IPS-18c (cell line): ENCODE results near the gene ZNF133.
"Not testable (repeated sequence)": the region's sequence is repeated elsewhere in the genome, so short reads cannot be mapped to it uniquely, and the experiment has no call there.

ENCODE experiments used
- H3K4me3 ChIP-seq: 2 replicates; pipeline ENCODE4 v1.7.0; 2013; ENCODE audit warnings: low read depth, mild to moderate bottlenecking, low read length, moderate library complexity; ENCODE audit not compliant: insufficient read depth
- H3K9me3 ChIP-seq: one replicate; pipeline ENCODE4 v1.6.1; 2013; ENCODE audit warnings: mild to moderate bottlenecking, low read length, moderate library complexity; ENCODE audit not compliant: control insufficient read depth, insufficient read depth

Gene ZNF133

DNA sequence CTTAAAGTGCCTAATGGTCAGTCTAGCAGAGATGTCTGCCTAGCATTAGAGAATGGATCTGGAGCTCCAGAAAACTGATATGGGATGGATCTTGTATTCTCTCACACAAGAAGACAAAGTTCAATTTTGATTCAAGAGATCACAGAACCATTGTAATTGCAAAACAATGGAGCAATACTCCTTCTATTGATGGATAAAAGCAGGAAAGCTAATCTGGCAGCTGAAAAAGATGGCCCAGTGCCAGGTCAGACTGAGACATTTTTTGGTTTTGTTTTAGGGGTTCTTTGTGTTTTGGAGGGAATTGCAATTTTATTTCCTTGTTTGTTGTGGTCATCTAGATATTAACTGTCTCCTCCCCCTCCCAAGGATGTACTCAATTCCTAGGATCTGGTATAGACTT is 14.6 kb upstream of the ZNF133 start:
- H3K9me3 ChIP-seq = no peaks in the 10 kb centered on the region
- H3K4me3 ChIP-seq = no peak overlapping the region

DNA sequence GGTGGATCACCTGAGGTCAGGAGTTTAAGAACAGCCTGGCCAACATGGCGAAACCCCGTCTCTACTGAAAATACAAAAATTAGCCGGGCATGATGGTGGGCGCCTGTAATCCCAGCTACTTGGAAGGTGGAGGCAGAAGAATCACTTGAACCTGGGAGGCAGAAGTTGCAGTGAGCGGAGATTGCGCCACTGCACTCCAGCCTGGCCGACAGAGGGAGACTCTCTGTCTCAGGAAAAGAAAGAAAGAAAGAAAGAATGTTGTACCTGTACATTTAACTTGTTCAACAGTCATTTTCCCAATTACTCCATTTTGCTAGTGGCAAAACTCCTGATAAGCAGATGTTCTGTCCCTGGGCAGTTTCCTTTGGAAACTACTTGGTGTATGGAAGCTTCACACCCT is 12.4 kb upstream of the ZNF133 start:
- not testable (repeated sequence) for H3K9me3 ChIP-seq, H3K4me3 ChIP-seq

DNA sequence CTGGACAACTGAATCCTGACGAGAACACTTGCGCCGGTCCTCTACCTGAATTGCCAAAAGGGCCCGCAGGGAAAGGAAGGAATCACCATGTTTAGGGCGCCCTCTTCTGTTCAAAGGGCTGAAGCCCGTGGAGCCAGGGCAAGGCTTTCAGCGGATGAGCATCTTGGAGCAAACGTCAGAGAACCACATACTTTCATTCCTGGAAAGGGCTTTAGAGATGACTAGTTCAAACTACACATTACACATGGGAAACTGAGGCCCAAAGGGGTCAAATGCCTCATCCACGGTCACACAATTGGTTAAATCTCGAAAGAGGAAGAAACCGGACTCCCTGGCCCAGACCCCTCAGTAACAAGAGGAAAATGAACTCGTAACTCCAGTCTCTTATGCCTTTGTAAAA is 11.5 kb upstream of the ZNF133 start:
- no peaks in the 10 kb centered on the region for H3K9me3 ChIP-seq
- no peak overlapping the region for H3K4me3 ChIP-seq

DNA sequence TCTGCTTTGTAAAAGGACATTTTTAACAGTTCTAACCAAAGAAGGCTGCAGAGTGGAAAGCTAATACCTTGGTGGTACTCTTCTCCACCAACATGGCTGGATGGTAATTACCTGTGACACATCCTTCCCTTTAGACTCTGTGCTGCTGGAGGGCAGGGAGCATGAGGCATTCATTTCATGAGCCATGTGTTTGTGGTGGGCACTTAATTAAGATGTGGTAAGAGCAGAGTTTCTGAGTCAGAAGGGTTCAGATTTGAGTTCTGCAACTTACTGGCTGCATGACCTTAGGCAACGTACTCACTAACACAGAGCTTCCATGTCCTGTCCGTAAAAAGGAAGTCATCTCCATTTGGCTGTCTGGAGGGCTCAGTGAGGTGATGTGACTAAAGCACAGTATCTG is 9.1 kb upstream of the ZNF133 start:
- Histone ChIP-seq H3K9me3 (no peaks in the 10 kb centered on the region), H3K4me3 (no peak overlapping the region)

DNA sequence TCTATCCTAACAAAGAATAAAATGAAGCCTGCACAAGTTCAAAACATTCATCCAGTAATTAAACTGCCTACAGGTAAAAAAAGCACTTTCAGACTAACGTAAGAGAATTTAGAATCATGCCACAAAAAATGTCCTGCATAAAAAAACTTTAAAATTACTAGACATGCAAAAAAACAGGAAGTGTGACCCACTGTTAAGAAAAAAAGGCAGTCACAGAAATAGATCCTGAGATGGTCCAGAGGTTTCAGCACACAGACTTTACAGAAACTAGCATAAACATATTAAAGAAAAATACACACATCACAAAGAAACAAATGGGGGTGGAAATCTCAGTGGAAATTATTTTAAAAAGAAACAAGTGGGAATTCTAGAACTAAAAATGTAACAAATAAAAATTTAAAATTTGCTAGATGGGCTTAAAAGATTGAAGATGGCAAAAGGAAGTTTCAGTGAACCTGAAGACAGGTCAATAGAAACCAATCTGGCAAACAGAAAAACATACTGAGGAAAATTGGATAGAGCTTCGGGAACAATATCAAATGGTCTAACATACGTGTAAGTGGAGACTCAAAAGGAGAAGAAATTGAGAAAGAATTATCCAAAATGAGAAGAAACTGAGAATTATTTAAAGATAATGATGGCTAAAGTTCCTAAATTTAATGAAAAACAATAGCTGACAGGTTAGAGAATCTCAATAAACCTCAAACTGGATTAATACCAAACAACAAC is 3.4 kb upstream of the ZNF133 start:
- Histone ChIP-seq H3K4me3 (no peak overlapping the region), H3K9me3 (no peaks in the 10 kb centered on the region)

DNA sequence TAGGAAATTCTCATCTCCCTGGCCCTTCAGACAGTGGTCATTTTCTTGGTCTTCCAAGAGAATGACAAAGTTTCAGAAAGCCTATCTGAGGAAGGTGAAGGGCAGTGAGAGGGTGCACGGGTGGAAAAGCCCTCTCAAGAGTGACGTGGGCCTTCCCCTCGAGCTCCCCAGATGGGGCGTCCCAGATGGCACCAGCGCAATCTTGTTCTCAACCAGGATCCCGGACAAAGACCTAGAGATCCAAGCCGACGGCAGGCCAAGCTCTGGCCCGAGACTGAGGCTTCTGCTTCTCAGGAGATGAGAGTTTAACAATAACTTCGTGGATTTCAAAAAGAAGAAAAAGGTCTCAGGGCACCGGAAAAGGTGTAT is 797 bp upstream of the ZNF133 start:
- Histone ChIP-seq H3K9me3 (no peaks in the 10 kb centered on the region), H3K4me3 (peak overlapping the region; percentile 100)

DNA sequence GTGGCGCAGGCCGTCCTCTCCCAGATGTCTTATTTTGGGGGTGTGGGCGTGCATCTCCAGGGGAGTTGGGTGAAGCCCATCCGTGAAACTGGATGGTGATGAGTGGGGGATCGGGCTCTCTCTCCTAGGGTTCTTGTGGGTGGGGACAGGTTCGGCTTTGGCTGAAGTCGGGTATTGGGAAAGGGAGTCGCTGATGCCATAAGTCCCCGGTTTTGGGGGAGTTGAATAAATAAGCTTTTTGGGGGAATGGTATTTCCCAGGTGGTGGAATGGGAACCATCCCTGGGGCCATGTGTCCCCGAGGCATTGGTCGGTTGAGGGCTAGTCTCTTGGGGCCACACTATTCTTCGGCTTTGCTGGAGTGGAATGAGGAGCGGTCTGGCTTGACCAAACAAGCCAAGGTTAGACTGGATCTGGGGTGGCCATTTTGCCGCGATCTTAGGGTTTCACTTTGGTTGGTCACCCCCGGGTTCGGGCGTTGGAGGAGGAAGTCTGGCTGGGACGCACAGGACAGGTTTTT is 481 bp downstream of the ZNF133 start:
- Histone ChIP-seq H3K9me3 (no peaks in the 10 kb centered on the region), H3K4me3 (peak overlapping the region; percentile 100)

DNA sequence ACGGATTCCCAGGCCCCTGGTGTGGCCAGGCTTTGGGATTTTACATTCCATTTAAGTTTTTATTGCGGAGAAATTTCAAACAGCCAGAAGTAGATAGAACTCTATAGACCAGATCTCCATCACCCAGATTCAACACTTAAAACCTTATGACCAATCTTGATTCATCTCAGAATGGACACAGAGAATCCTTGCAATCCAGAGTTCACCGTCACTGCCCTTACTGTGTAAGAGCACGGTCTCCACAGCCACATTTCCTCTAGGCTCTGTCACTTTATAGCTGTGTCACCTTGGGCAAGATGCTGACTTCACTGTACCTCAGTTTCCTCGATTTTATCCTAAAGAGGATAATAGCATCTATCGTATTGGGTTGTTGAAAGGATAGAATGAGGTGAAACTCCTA is 979 bp downstream of the ZNF133 start:
- peak overlapping the region; percentile 100 for H3K4me3 ChIP-seq

DNA sequence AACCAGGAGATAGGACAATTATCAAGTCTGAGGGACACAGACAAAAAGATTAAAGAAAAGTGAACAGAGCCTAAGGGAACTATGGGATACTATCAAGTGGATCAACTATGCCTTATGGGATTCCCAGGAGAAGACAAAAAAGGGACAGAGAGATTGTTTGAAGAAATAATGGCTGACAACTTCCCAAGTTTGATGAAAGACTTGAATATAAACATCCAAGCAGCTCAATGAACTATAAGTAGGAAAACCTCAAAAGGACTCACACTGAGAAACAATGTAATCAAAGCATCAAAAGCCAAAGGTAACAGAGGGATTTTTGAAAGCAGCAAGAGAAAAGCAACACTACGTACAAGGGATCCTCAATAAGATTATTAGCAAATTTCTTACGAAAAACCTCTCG is 11.0 kb downstream of the ZNF133 start:
- Histone ChIP-seq H3K9me3 (no peaks in the 10 kb centered on the region), H3K4me3 (no peak overlapping the region)

More for the DNA sequence above, 979 bp downstream of the ZNF133 start:
- no peaks in the 10 kb centered on the region for H3K9me3 ChIP-seq

DNA sequence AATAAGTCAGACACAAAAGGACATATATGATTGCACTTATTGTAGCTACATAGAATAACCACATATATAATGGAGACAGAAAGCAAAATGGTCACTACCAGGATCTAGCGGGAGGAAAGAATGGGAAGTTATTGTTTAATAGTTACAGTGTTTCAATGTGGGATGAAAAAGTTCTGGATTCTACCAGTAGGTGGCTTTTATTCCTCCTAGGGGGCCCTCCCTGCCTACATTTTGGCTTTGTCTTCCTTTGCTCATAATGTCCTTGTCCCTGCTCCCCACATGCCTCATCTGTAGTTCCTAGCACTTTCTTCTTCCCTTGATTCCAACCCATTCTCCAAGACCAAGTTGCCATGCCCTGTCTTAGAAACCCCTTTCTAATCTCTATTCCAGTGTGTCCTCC is 16.3 kb downstream of the ZNF133 start:
- no peak overlapping the region for H3K4me3 ChIP-seq
- no peaks in the 10 kb centered on the region for H3K9me3 ChIP-seq

DNA sequence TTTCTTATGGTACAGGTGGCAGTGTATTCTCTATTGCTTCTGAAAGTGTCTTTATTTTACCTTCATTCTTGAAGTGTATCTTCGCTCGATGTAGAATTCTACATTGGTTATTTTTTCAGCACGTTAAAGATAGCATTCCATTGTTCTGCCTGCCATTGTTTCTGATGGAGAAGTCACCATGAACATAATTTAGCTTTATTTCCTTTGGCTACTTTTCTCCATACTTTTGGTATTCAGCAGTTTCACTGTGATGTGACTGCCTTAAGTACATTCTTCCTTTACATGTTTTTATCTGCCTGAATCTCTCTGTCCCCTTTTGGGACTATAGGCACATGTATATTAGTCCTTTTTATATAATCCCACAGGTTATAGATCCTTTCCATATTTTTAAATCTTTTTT is 19.0 kb downstream of the ZNF133 start:
- no peaks in the 10 kb centered on the region for H3K9me3 ChIP-seq
- no peak overlapping the region for H3K4me3 ChIP-seq

DNA sequence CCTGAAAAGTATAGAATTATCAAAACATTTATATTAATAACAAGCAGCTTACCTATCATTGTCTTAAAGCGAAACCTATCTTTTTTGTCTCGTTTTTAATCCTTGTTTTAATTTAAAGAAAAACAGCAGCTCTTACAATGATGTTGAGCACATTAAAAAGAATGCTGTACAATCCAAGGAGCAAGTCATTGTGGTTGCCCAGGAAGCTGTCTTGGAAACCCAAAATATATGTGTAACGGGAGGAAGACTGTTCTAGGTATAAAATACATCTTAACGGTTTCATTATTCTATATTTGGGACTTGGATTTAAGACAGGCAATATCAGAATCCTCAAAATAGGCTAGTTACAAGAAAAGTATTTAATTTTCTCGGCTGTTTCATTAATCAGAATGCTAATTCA is 21.7 kb downstream of the ZNF133 start:
- Histone ChIP-seq H3K9me3 (no peaks in the 10 kb centered on the region), H3K4me3 (no peak overlapping the region)

DNA sequence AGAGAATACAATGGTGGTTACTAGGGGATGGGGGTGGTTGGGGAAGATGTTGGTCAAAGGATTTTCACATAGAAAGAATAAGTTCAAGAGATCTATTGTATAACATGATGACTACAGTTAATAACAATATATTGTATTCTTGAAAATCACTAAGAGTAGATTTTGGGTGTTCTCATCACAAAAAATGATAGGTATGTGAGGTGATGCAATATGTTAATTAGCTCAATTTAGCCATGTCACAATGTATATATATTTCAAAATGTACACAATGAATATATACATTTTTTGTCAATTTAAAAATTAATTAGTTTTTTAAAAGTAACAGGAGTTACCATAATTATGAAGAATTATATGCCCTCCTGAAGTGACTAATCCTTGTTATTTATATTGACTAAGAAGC is 22.3 kb downstream of the ZNF133 start:
- Histone ChIP-seq H3K4me3 (no peak overlapping the region), H3K9me3 (no peaks in the 10 kb centered on the region)

DNA sequence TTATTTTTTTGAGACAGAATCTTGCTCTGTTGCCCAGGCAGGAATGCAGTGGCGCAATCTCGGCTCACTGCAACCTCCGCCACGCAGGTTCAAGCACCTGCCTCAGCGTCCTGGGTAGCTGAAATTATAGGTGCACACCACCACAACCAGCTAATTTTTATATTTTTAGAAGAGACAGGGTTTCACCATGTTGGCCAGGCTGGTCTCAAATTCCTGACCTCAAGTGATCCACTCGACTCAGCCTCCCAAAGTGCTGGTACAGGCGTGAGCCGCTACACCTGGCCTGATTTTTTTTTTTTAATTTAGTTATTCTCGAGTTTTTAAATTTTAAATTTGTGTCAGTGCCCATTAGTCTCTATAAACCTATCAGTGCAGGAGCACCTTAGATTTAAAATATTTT is 24.4 kb downstream of the ZNF133 start:
- no peak overlapping the region for H3K4me3 ChIP-seq
- H3K9me3 ChIP-seq = no peaks in the 10 kb centered on the region

DNA sequence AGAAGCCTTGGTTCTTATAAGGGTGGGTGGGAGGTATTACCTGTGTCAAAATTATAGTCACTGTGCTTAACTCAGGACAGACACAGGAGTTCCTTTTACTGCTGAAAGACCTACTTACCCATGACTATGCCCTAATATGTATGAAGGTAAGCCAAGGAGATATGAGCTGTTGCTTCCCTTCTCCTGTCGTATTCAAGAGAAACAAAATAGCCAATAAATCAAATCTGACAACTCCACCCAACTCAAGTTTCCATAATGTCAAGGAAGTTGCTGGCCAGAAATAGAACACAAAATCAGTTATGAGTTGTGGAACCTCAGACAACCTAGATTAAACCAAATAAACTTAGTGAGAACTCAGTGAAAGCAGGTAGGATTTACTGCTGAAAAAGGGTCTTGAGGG is 25.1 kb downstream of the ZNF133 start:
- H3K4me3 ChIP-seq = no peak overlapping the region

DNA sequence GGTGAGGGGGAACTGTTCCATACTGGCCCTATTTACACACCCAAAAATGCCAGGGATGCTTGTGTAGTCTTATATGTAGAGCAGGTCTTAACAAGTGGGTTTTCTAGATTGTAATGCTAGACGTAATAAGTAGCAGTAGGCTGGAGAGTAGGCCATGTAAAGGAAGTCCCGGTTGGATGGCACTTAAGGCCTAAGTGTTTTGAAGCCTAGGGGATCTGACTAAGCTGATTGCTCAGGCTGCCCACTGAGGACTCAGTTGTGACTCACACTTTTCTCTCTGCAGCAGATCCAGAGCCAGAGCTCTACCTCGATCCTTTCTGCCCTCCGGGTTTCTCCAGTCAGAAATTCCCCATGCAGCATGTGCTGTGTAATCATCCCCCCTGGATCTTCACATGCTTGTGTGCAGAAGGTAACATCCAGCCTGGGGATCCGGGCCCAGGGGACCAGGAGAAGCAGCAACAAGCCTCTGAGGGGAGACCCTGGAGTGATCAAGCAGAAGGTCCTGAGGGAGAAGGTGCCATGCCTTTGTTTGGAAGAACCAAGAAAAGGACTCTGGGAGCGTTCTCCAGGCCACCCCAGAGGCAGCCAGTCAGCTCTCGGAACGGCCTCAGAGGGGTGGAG is 26.6 kb downstream of the ZNF133 start:
- Histone ChIP-seq H3K9me3 (no peaks in the 10 kb centered on the region), H3K4me3 (no peak overlapping the region)

More for the DNA sequence above, 25.1 kb downstream of the ZNF133 start:
- no peaks in the 10 kb centered on the region for H3K9me3 ChIP-seq

DNA sequence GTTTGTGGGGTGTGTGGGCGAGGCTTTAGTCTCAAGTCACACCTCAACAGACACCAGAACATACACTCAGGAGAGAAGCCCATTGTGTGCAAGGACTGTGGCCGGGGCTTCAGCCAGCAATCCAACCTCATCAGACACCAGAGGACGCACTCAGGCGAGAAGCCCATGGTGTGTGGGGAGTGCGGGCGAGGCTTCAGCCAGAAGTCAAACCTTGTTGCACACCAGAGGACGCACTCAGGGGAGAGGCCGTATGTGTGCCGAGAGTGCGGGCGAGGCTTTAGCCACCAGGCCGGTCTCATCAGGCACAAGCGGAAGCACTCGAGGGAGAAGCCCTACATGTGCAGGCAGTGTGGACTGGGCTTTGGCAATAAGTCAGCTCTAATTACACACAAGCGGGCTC is 27.8 kb downstream of the ZNF133 start:
- H3K9me3 ChIP-seq = no peaks in the 10 kb centered on the region
- no peak overlapping the region for H3K4me3 ChIP-seq

DNA sequence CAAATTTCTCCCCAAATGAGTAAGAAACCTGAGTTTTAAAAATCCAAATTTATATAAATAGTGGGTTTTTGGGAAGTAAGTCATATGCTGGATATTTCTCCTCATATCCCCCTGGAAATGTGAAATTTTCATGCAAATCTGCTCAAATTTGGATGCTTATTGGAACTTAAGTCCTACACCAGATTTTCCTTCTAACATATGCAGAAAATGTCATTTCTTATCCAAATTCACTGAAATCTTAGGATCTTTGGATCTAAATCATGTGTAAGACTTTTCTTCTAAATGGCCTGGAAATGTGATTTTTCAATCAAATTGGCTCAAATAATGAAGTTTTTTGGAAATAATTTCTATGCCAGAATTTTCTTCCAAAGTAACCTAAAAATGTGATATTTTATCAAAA is 33.0 kb downstream of the ZNF133 start:
- Histone ChIP-seq H3K9me3 (no peaks in the 10 kb centered on the region), H3K4me3 (no peak overlapping the region)
